ENCODE data around the gene PIEZO1.

DNA sequence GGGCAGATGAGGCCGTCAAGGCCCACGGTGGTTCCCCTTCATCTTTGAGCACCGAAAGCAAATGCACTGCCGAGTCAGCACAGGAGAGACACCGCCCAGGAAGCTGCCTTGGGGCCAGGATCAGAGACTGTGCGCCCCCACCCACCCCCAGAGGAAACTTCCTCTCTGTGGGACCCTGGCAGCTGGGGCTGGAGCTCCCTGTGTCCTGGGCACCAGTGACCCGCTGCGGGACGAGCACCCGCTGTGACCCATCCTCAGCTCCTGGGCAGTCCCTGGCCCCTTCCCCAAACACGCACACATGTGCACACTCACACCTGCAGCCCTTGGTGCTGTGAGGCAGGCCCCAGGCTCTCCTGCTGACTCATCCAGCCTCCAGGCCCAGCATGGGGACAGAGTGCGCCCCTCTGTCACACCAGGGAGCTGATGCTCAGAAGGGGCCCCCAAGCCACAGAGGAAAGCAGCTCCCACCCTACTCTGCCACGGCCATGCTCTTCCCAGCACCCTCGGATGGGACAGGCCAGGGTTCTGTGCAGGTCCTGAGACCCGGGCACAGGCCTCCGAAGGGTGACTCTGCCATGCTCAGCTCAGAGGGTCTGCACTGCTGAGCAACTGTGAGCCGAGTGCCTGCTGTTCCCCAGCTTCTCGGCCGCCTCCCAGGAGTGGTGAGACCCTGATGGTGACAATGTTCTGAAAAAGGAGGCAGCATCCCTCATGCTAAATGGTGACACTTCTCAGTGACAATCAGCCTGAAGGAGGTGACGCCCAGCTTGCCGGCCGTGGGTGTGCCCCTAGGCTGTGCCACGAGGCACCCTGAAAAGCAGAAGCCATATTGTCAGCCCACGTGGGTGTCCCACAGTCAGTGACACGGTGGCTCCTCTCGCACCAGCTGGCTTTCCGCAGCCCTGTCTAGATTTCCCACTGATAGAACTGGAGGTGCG, 3.6 kb downstream of the PIEZO1 start:
- TF ChIP-seq POLR2A (IDR thresholded peaks at IDR 0.05) = no peak
- TF ChIP-seq, protein P1, sequence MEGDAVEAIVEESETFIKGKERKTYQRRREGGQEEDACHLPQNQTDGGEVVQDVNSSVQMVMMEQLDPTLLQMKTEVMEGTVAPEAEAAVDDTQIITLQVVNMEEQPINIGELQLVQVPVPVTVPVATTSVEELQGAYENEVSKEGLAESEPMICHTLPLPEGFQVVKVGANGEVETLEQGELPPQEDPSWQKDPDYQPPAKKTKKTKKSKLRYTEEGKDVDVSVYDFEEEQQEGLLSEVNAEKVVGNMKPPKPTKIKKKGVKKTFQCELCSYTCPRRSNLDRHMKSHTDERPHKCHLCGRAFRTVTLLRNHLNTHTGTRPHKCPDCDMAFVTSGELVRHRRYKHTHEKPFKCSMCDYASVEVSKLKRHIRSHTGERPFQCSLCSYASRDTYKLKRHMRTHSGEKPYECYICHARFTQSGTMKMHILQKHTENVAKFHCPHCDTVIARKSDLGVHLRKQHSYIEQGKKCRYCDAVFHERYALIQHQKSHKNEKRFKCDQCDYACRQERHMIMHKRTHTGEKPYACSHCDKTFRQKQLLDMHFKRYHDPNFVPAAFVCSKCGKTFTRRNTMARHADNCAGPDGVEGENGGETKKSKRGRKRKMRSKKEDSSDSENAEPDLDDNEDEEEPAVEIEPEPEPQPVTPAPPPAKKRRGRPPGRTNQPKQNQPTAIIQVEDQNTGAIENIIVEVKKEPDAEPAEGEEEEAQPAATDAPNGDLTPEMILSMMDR (IDR thresholded peaks at IDR 0.05) = no peak
